Posterior vena cava (tissue), 2 donors: Measurements from ENCODE around the gene UTS2B. TPM values are rescaled to one million over a fixed set of nuclear protein-coding genes. Genes with fewer than 3 reads are reported as not detected.

Source experiments
- DNase-seq: peaks from one replicate; pipeline ENCODE4 v3.0.0-alpha.2; 2020; ENCODE audit warnings: low spot score
- intact Hi-C, 2 donors: fragments of 100-400 bp; cut with DNase I; formaldehyde crosslinking; loops; one replicate each; pipeline versions ENCODE4 v1.14.1 to v1.14.2; 2022 to 2023
- total RNA-seq, 2 donors: library from RNA; stranded (reverse); fragmentation: NEBNext Ultra II Directional; extraction: Animal tissue kit (Norgen Biotek cat#: 25700); gene quantifications; one replicate each; pipeline ENCODE4 v1.2.1, GENCODE V29; 2021
- donor health status: DM: yes; HTN: yes; CAD: no.
- donor health status: DM: yes; HTN: yes; CAD: no.

The UTS2B gene
- total RNA-seq, 2 donors from 2014 or later = 0.24 to 0.37 TPM

- intact Hi-C loops = no loop called here
- DNase-seq = peak; percentile 95
These were observed 1.2 kb downstream of the UTS2B start, which contains the start of gene CCDC50 for GRCh38 chr3:191328962-191329653. Gene CCDC50 (plus strand): TSS chr3:191329394. CDS start chr3:191329675, 281 bp downstream.

GRCh38 chr3:191328383-191328961, 1.9 kb downstream of the UTS2B start:
- intact Hi-C loops = no loop called here
- no peak for DNase-seq

- intact Hi-C loops = no loop called here
- DNase-seq = no peak
These were observed 2.8 kb downstream of the UTS2B start for GRCh38 chr3:191327526-191327925.

DNA sequence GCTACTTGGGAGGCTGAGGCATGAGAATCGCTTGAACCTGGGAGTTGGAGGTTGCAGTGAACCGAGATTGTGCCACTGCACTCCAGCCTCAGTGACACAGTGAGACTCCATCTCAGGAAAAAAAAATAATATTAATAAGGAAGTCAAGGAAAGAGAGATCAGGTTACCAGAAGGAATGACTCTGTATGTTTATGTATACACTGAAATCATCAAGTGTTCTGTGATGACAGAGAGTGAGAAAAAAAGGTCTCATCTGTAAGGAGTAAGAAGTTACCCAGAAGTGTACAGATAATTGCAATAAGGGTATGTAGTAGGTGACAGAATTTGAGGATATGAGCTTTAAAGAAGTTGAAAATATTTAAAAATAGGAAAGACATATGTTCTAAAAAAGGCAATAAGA, 5.4 kb downstream of the UTS2B start:
- intact Hi-C loops = no loop called here
- DNase-seq = no peak

GRCh38 chr3:191321019-191321767, 9.1 kb downstream of the UTS2B start:
- intact Hi-C loops = no loop called here
- no peak for DNase-seq

DNA sequence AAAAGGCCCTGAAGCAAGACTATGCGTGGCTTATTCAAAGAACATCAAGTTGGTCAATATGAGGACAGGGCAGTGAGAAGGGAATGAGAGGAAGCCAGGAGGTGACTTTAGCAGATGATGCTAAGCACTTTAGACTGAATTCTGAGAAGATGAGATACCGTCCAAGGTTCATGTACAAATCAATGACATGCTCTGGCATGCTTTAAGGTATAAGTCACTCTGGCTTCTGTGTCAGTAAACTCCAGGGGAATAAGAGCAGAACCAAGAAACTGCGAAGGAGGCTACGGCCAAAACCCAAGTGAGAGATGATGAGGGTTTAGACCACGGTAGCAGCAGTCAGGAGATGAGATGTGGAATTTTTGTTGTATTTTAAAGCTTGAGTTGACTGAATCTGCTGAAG, 10.0 kb downstream of the UTS2B start:
- intact Hi-C loops = no loop called here

DNA sequence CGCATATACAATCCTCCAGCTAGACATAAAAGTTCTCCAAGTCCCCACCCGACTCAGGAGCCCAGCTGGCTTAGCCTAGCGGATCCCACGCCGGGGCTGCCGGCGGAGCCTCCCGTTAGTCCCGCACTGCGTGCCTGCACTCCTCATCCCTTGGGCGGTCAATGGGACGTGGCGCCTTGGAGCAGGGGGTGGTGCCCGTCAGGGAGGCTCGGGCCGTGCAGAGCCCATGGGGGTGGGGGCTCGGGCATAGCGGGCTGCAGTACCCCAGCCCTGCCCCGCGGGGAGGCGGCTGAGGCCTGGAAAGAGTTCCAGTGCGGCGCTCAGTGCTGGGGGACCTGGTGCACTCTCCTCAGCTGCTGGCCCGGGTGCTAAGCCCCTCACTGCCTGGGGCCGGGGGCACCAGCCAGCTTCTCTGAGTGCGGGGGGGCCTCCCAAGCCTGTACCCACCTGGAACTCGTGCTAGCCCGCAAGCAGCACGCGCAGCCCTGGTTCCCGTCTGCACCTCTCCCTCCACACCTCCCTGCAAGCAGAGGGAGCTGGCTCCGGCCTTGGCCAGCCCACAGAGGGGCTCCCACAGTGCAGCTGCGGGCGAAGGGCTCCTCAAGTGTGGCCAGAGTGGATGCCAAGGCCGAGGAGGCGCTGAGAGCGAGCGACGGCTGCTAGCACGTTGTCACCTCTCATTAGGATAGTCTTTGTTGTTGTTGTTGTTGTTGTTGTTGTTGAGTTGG, 13.3 kb downstream of the UTS2B start:
- intact Hi-C loops = no loop called here
- DNase-seq = no peak

More for the DNA sequence above, 10.0 kb downstream of the UTS2B start:
- DNase-seq = no peak

DNA sequence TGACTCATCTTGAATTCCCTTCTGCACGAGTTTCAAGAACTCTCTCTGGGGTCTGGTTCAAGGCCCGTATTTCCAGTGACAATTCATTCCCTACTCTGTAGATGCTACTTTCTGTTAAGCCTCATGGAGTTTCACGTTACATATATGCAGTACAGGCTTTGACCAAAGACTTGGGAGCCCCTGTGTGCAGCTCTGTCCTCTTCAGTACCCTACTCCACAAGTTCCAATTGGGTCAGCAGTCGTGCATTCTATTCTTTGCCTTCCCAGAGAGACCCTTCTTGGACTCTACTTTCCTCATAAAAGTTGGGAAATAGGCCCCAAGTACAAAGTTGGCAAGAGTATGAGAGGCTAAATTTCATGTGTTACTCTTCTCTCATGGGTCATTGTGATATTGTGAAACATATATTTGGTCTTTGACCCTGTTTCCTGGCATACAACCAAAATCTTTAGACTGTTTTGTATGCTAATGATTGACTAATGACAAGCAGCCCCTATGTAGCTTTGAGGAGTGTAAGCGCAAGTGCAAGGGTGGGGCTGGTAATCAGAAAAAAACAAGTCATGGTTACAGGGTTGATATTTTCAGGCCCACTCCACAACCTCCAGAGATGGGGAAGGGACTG, 16.1 kb downstream of the UTS2B start:
- intact Hi-C loops = no loop called here
- DNase-seq = no peak

DNA sequence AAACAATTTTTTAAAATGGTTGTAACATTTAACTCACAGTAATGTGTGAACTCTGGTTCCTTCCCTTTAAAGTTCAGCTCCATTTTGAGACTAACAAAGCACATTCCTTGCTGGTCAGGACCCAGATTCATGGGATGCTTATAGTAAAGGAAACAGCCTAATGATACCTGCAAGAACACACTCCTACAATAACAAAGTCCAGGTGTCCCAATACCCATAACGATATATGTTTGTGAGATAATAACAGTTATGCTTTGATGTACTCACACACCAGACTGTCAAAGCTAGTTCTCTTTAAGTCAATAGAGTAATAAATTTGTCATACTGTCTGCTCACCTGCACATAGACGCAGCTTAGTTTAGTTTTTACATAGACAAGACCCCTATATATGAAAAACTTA, 17.0 kb downstream of the UTS2B start:
- no peak for DNase-seq
- intact Hi-C loops = no loop called here

- intact Hi-C loops = no loop called here
These were observed 23.0 kb downstream of the UTS2B start for GRCh38 chr3:191307341-191307740.

DNA sequence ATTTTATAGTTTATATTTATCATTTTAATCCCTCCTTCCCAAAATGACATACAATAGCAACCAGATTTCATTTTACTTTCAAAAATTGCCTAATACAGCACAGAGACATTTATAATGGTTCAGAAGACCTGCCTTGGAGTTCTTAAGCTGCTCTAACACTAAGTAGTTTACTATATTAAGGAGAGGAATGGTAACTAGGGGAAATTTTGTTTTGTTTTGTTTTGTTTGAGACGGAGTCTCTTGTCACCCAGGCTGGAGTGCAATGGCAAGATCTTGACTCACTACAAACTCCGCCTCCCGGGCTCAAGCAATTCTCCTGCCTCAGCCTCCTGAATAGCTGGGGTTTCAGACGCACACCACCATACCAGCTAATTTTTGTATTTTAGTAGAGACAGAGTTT, 23.9 kb downstream of the UTS2B start:
- intact Hi-C loops = no loop called here
- DNase-seq = no peak

More at GRCh38 chr3:191307341-191307740, 23.0 kb downstream of the UTS2B start:
- no peak for DNase-seq

GRCh38 chr3:191303596-191303995, 26.7 kb downstream of the UTS2B start:
- DNase-seq = no peak
- intact Hi-C loops = no loop called here

DNA sequence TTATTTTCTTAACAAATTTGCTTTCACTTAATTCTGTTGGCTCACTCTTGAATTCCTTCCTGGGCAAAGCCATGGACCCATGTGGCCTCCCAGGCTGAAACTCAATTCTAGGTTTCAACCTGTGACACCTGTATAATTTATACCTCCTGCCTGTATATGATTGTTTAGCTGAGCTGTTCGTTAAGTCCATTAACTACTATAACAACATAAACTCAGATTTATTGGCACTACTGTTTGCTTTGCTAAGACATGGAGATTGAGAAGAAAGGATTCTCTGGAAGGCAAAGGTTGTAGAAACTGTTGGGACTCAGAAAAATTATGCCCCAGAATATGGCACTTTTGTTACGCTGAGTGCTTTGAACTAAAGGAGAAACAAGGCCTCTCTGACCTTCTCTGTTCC, 27.9 kb downstream of the UTS2B start:
- DNase-seq = no peak
- intact Hi-C loops = no loop called here

DNA sequence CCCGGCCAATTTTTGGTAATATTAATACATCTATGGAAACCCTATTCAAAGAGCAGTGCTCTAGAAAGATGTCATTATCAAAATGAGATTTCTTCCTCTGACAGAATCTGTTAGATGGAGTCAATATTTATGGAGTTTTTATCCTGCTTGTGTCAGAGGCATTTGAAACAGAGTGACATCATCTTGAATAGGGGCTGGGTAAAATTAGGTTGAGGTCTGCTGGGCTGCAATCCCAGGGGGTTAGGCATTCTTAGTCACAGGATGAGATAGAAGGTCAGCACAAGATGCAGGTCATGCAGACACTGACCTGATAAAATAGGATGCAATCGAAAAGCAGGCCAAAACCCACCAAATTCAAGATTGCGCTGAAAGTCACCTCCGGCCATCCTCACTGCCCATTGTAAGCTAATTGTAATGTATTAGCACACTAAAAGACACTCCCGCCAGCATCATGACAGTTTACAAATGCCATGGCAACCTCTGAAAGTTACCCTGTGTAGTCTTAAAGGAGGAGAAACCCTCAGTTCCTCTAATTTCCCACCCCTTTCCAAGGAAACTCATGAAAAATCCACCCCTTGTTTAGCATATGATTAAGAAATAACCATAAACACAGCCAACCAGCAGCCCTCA, 28.4 kb downstream of the UTS2B start:
- no peak for DNase-seq
- intact Hi-C loops = no loop called here

DNA sequence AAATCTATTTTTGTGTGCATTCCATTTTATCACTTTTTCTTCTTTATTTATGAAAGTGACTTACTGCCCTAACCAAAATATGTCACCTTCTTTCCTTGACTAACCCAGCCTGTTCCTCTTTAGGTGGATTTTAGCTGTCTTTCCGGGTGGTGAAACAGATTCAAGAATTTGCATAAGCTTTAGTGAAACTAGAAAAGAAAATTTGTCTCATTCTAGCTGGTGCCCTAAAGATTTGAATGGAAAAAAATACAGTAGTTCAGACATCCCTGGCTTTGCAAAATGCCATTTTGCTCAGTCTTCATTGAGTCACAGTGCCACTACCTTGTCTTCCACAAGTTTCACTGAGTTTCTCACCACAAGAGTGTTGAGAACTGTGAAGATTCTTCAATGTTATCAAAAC, 29.3 kb downstream of the UTS2B start:
- intact Hi-C loops = no loop called here
- no peak for DNase-seq

GRCh38 chr3:191300422-191300821, 29.9 kb downstream of the UTS2B start:
- no peak for DNase-seq
- intact Hi-C loops = no loop called here

DNA sequence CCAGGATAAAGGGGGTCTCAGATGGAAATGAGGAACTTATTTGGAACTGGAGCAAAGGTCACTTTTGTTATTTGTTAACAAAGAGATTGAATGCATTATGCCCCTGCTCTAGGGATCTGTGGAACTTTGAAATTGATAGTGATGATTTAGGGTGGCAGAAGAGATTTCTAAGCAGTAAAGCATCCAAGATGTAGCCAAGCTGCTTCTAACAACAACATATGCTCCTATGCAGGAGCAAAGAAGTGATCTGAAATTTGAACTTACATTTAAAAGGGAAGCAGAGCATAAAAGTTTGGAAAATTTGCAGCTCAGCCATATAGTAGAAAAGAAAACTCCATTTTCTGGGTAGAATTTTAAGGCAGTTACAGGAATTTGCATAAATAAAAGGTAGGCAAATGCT, 31.5 kb downstream of the UTS2B start:
- intact Hi-C loops = no loop called here
- DNase-seq = no peak

DNA sequence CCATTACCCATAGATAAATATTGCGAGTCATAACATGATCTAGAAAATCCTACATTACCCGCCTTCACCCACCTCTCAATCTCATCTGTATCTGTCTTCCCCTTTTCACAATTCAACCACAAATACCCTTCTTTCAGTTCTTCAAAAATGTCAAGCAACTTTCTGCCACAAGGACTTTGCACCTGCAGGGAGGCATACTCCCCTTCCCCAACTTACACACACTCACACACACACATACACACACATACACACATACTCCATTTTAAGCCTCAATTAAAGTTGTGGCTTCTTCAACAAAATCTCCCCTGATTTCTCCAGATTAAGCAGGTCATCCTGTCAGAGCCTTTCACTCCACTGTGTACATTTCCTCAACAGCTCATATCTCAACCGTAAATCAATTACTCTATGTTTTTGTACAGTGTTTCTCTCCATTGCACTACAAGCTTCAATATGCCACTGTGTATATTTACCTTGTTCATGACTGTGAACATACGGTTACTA, 34.2 kb downstream of the UTS2B start:
- intact Hi-C loops = no loop called here
- DNase-seq = no peak

DNA sequence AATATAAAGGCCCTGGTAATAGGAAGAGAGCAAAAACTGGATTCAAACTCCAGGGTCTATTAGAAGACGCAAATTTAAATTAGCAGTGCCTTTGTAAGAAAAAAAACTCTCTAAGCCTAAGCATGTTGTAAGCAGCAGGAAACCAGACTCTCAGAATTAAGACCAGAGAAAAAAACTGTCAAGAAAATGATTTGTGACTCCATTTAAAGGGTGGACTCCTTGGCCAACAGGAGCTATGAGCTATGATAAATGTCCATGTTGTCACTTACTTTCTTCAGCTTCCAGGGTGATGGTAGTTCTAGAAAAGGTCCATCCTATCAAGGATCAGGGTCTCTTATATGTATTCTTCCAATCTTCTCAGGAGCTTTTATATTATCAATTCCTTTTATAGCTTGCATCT, 36.0 kb downstream of the UTS2B start:
- DNase-seq = no peak
- intact Hi-C loops = no loop called here
